Panc1 (cell line): Measurements from ENCODE around the gene DGKG.

Experiments
- POLR2AphosphoS5 ChIP-seq: IDR thresholded peaks from 2 replicates; pipeline ENCODE4 v1.6.1; 2012; ENCODE audit warnings: mild to moderate bottlenecking, low read depth, low read length, moderate library complexity
- SIN3A ChIP-seq: IDR thresholded peaks from 2 replicates; pipeline ENCODE4 v1.6.1; 2012; ENCODE audit warnings: low read depth, mild to moderate bottlenecking, low read length, moderate library complexity, borderline replicate concordance; ENCODE audit not compliant: insufficient read depth
- TF ChIP-seq, protein P1 (sequence below): fragments of 450-650 bp; IDR thresholded peaks from 2 replicates; pipeline ENCODE4 v1.5.1; 2017; ENCODE audit warnings: mild to moderate bottlenecking
- TF ChIP-seq, protein P2 (sequence below), 2 experiments: IDR thresholded peaks; 2 replicates each; pipeline ENCODE4 v1.6.1; 2011 to 2012; ENCODE audit warnings: low read depth in 2 of 2, control low read depth in 1 of 2, low read length in 1 of 2, mild to moderate bottlenecking in 1 of 2, moderate library complexity in 1 of 2; ENCODE audit not compliant: insufficient read depth in 1 of 2

- TF ChIP-seq, protein P1, sequence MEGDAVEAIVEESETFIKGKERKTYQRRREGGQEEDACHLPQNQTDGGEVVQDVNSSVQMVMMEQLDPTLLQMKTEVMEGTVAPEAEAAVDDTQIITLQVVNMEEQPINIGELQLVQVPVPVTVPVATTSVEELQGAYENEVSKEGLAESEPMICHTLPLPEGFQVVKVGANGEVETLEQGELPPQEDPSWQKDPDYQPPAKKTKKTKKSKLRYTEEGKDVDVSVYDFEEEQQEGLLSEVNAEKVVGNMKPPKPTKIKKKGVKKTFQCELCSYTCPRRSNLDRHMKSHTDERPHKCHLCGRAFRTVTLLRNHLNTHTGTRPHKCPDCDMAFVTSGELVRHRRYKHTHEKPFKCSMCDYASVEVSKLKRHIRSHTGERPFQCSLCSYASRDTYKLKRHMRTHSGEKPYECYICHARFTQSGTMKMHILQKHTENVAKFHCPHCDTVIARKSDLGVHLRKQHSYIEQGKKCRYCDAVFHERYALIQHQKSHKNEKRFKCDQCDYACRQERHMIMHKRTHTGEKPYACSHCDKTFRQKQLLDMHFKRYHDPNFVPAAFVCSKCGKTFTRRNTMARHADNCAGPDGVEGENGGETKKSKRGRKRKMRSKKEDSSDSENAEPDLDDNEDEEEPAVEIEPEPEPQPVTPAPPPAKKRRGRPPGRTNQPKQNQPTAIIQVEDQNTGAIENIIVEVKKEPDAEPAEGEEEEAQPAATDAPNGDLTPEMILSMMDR, result no peak
- TF ChIP-seq SIN3A, result no peak
- TF ChIP-seq POLR2AphosphoS5, result no peak
- TF ChIP-seq, protein P2, sequence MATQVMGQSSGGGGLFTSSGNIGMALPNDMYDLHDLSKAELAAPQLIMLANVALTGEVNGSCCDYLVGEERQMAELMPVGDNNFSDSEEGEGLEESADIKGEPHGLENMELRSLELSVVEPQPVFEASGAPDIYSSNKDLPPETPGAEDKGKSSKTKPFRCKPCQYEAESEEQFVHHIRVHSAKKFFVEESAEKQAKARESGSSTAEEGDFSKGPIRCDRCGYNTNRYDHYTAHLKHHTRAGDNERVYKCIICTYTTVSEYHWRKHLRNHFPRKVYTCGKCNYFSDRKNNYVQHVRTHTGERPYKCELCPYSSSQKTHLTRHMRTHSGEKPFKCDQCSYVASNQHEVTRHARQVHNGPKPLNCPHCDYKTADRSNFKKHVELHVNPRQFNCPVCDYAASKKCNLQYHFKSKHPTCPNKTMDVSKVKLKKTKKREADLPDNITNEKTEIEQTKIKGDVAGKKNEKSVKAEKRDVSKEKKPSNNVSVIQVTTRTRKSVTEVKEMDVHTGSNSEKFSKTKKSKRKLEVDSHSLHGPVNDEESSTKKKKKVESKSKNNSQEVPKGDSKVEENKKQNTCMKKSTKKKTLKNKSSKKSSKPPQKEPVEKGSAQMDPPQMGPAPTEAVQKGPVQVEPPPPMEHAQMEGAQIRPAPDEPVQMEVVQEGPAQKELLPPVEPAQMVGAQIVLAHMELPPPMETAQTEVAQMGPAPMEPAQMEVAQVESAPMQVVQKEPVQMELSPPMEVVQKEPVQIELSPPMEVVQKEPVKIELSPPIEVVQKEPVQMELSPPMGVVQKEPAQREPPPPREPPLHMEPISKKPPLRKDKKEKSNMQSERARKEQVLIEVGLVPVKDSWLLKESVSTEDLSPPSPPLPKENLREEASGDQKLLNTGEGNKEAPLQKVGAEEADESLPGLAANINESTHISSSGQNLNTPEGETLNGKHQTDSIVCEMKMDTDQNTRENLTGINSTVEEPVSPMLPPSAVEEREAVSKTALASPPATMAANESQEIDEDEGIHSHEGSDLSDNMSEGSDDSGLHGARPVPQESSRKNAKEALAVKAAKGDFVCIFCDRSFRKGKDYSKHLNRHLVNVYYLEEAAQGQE (IDR thresholded peaks at IDR 0.05; ENCODE audit: insufficient read depth in 1 of 2, low read depth in 2 of 2, low read length in 1 of 2), result no peak
Observed at GRCh38 chr3:186184021-186184420, 178.0 kb downstream of the DGKG start.
